Measurements from ENCODE around the gene ANKRD28.
"Not testable (repeated sequence)": the region's sequence is repeated elsewhere in the genome, so short reads cannot be mapped to it uniquely, and the experiment has no call there.

The ANKRD28 gene

GRCh38 chr3:15633159-15633558, 164.6 kb downstream of the ANKRD28 start:
- no peak for FAIRE-seq

GRCh38 chr3:15632212-15632580, 165.6 kb downstream of the ANKRD28 start:
- no peak for FAIRE-seq

- FAIRE-seq, result no peak
Observed at GRCh38 chr3:15631426-15632211, 166.2 kb downstream of the ANKRD28 start.

GRCh38 chr3:15630646-15631350, 167.0 kb downstream of the ANKRD28 start:
- no peak for FAIRE-seq

- no peak for FAIRE-seq
Observed at GRCh38 chr3:15629860-15630597, 167.8 kb downstream of the ANKRD28 start.

- no peak for FAIRE-seq
Observed at GRCh38 chr3:15628967-15629366, 168.8 kb downstream of the ANKRD28 start.

- FAIRE-seq, result no peak
Observed at GRCh38 chr3:15623535-15624440, 174.0 kb downstream of the ANKRD28 start.

- FAIRE-seq, result not testable (repeated sequence)
Observed at GRCh38 chr3:15619659-15620464, 177.9 kb downstream of the ANKRD28 start.

Measured in colon (tissue), 2 donors.